OCI-M2 (cell line): Measurements from ENCODE around the gene NFIA.

Source experiments
- DNase-seq: peaks from one replicate; lab custom pipeline; 2025; ENCODE audit not compliant: unreplicated experiment; lab: John Stamatoyannopoulos, UW

NFIA gene

GRCh38 chr1:61149010-61149860 is 66.9 kb downstream of the NFIA start:
- no peak for DNase-seq

GRCh38 chr1:61151565-61151964 is 69.2 kb downstream of the NFIA start:
- no peak for DNase-seq

- DNase-seq: no peak
Measured at GRCh38 chr1:61152066-61152465, 69.7 kb downstream of the NFIA start.

GRCh38 chr1:61152469-61153105 is 70.2 kb downstream of the NFIA start:
- DNase-seq: no peak

- no peak for DNase-seq
Measured at GRCh38 chr1:61156576-61157467, 74.5 kb downstream of the NFIA start.

GRCh38 chr1:61157468-61157987 is 75.2 kb downstream of the NFIA start:
- no peak for DNase-seq

- DNase-seq: no peak
Measured at GRCh38 chr1:61158591-61158990, 76.2 kb downstream of the NFIA start.

- DNase-seq: no peak
Measured at GRCh38 chr1:61160526-61160925, 78.2 kb downstream of the NFIA start.

GRCh38 chr1:61162520-61163258 is 80.3 kb downstream of the NFIA start:
- no peak for DNase-seq

GRCh38 chr1:61163355-61163754 is 81.0 kb downstream of the NFIA start:
- DNase-seq: no peak

- no peak for DNase-seq
Measured at GRCh38 chr1:61165402-61165801, 83.0 kb downstream of the NFIA start.

- DNase-seq: no peak
Measured at GRCh38 chr1:61167309-61167708, 84.9 kb downstream of the NFIA start.

GRCh38 chr1:61169045-61169444 is 86.7 kb downstream of the NFIA start:
- no peak for DNase-seq

- no peak for DNase-seq
Measured at GRCh38 chr1:61169634-61170033, 87.3 kb downstream of the NFIA start.

GRCh38 chr1:61170328-61171238 is 88.2 kb downstream of the NFIA start:
- no peak for DNase-seq

GRCh38 chr1:61171346-61171745 is 89.0 kb downstream of the NFIA start:
- no peak for DNase-seq

- DNase-seq: no peak
Measured at GRCh38 chr1:61171974-61172373, 89.6 kb downstream of the NFIA start.

GRCh38 chr1:61173118-61173517 is 90.8 kb downstream of the NFIA start:
- DNase-seq: no peak

GRCh38 chr1:61174060-61174795 is 91.9 kb downstream of the NFIA start:
- no peak for DNase-seq
